GM19035 (cell line): ENCODE data around the gene ADIG.
"Not testable (repeated sequence)": the region's sequence is repeated elsewhere in the genome, so short reads cannot be mapped to it uniquely, and the experiment has no call there.

ENCODE experiments used
- ATAC-seq: cut with Tn5 transposase; IDR thresholded peaks from one replicate; pipeline ENCODE4 v1.9.1; 2021; ENCODE audit not compliant: unreplicated experiment

The ADIG gene

DNA sequence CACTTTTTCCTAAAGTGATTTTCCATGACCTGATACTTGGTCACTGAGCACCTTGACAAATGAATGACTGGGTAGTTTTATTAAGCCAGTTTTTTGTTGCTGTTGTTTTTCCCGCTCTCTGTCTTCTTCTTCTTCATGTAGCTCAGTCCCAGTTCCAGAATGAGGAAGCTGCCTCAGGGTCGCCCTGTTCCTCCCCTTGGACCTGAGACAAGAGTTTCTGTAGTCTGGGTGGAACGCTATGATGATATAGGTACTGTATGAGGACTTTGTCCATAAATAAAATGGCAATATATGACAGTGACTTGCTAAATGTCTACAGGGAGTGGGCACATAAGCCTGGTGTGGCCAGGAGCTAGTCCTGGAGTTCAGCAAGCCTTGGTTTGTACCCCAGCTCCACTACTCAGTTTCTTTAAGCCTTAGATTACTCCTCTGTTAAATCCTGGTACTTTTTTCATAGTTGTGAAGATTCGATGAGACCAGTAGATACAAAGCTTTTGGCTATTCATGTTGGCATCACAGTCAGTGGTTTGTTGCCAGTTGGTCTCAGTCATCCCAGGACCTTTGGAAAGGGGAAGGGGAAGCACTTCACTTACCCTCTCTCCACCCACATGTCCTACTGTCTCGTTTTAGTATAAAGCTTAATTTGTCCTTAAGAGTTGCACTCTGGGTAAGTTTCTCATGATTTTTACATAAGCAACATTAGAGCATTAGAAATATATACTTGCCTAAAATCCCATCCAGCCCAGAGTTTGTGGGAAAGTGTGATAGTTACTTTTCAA, 11.1 kb upstream of the ADIG start:
- ATAC-seq, result no peak

DNA sequence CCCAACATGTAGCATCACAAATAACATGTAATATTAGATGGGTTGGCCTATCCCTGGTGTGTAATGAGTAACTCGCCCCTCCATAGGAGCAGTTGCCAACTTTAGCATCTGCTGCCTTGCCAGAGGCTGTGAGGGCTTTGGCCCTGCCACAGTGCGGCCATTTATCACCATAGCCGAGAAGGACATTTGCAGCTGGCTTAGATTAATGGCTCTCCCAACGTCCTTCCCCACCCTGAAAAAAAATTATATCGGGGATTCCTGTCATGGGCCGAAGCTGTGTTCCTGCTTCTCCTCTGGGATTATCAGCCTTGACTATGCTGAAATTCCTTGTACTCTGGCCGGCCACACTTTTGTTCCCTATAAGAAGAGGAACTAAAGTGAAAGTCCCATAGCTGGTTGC, 7.6 kb upstream of the ADIG start:
- ATAC-seq, result no peak

DNA sequence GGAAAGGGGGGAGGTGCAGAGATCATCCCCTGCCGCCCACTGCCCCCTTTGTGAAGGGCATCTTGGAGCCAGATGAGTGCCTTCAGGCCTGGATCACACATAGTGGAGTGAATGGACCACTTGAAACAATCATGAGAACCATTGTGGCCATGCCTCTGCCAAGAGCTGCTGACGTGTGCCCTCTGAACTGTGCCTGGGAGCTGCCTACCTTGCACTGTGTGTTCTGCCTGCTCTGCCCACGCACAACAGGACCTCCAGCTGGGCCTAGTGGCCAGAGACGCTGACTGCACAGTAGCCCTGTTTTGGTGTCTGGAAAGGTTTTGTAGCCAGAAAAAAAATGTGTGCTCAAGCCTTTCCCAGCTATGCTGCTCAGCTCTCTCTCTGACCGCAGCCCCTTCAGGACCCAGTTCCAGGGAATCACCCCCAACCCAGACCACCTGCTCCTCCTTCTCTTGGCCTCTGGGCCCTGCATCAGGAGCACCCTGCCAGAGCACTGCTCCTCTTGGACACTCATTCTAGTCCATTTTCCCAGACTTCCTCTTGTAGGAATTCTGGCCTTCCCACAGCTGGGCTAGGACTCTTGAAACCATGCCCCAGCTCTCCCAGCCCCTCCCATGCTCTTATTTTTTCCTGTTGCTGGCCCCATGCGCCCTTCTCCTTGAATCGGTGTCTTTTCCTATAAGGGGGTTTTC, 1.6 kb upstream of the ADIG start:
- no peak for ATAC-seq

DNA sequence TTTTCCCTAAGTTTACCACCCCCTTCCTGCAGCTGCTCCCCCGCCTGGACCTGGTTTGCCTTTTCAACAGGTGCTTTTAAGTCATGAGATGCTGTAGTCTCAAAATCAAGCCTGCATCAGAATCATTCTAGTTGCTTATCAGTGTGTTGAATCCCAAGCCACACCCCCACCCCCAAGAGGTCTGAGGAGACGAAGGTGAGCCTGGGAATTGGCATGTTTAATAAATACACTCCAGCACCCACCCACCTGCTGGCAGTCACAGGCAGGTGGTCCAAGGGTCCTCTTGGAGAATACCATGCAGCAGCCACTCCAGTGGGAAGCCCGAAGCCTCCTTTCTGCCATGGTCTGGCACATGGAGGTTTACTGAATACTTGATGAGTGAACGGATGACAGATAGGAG, 1.1 kb upstream of the ADIG start:
- ATAC-seq, result no peak

DNA sequence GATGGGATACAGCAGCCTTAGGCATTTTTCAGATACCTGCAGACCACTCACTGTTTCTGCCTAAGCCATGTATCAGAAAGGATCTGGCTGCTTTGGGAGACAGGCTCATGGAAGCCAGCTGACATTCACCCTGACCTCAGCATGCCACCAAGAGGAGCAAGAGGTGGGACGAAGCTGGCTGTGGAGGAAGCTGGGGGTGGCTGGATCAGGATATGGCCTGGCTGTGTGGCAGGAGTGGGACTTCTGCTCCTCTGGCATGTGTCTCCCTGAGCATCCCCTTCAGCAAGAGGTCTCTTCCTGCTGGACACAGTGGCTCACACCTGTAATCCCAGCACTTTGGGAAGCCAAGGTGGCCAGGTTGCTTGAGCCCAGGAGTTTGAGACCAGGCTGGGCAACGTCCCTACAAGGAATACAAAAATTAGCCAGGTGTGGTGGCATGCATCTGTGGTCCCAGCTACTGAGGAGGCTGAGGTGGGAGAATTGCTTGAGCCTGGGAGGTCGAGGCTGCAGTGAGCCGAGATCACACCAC, 897 bp downstream of the ADIG start:
- ATAC-seq, result no peak

DNA sequence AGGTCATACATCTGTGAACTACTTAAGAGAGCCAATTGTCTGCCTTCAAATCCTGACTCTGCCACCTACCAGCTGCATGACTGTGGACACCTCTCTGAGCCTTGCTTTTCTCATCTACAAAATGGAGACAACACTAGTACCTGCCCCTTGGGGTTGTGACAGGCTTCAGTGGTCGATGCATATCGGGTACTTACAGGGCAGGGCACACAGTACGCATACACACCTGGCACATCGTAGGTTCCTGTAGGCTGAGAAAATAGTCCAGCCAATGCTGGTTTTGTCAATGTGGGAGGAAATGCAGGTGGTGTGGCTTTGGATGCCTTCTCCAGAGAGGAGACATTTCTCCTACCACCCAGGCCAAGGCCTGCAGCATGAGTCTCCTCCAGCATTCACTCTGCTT, 2.3 kb downstream of the ADIG start:
- no peak for ATAC-seq

DNA sequence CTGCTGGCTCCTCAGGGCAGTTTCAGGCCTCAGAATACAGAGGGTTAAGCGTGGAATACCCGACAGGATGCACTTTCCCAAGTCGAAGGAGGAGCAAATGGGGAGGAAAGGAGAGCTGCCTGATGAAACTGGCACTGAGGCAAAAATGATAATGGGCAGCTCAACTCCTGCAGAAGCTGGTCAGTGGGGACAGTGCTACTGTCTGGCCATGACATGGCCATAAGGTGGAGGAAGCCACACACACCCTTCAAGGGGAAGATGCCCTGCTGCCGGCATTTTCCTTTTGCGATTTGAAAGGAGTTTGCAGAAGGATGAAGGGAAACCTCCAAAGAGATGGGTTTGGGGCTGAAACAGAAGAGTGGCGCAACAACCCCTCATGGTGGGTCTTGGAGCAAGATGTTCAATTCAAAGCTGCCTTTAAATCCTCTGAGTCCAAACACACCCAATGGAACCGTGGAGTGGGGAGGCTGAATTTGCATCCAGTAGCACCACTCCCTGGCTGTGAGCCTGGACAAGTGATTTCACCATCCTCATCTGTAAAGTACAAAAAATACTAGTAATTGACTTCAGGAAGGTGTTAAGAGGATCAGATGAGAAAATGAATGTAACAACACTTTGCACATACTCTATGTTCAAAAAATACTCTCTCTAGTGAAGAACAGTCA, 3.2 kb downstream of the ADIG start:
- ATAC-seq, result no peak

DNA sequence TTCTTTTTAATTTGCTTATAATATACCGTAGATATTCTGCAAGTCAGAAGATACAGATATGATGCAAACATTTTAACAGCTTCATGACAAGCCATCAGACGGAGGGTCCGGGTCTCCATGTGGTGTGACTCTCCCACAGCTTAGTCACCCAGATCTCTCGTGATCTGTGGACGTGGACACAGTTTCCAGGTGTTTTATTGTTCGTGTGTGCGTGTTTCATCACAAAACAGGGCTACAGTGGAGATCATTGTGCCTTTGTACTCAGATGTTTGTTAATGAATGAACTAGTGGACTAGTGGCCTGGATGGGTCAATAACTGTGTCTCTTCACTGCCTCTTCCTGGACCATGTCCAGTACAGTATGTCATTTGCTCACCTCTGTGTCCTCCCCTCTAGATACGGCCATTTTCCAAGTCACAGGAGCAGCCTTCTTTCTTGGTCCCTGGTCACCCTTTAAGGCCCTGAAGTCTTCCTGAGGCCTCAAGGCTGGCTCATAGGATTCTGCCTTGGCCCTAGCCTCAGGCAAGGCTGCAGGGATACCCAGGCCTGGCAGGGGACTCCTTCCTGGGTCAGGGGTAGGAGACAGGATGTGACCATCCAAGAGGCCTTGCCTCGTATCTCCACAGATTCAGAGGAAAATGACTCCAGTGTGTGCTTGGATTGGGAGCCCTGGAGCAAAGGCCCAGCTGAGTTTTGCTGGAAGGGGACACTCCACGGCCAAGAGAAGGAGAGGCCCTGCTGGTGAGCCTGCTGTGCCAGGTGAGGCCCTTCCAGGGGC, 4.6 kb downstream of the ADIG start:
- ATAC-seq, result no peak

DNA sequence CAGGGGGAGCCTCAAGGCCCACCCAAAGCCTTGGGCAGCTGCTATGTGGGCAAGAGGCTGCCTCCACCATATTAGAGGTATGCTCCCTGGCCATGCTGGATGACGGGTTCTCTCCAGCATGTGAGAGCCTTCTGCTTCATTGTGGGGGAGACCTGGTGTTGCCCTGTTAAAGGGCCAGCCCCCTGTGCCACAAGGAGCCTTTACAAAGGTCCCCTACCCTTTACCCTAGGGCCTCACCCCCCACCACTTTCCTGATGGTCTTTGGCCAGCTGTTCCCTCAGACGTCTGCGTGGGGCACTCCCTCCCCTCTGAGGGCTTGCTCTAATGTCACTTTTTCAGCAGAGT, 5.2 kb downstream of the ADIG start:
- no peak for ATAC-seq

DNA sequence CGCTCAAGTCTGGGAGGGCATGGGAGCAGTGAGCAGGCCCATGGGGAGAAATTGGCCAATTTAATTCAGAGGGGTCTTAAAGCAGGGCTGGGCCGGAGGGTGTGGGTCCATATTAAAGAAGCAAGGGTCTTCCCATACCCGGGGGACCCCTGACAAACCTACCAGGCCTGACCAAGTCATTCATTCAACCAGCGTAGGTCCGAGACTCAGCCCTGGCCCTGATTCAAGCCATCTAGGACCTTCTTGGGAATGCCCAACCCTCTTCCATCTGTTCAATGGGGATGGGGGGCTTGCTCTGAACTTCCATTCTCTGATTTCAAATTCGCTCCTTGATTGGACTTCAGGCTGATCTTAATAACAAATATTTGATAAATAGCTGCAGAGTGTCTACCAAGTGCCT, 7.3 kb downstream of the ADIG start:
- ATAC-seq, result no peak

DNA sequence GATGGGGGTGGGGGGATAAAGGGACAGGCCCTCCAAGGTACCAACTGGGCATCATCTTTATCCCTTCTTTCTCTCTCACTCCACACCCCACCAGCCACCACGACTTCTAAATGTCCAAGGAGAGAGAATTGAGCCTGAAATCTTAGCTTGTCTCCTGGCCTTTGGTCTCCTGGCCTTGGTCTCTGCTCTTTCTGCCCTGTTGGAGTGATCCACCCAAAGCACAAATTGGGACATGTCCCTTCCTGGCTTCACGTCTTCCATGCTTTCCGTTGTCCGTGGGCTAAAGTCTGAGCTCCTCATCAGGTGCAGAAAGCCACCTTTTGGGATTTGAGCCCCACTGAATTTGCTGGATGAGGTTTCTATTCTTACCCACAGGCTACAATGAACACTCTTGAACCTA, 8.4 kb downstream of the ADIG start:
- no peak for ATAC-seq

DNA sequence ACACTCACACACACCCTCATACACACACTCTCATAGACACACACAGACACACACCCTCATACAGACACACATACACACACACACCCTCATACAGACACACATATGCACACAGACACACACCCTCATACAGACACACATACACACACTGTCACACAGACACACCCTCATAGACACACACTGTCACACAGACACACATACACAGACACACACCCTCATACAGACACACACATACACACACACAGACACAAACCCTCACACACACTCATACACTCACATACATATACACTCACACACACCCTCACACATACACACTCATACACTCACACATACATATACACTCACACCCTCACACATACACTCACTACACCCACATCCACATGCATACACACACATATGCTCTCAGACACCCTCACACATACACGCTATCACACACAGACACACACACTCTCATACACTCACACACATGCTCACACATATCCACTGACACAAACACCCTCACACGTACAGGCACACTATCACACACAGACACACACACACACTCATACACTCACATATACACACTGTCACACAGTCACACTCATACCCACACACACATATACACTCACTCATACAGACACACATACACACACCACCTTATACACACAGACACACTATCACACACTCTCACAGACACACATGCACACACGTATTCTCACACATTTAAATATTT, 9.1 kb downstream of the ADIG start:
- no peak for ATAC-seq

DNA sequence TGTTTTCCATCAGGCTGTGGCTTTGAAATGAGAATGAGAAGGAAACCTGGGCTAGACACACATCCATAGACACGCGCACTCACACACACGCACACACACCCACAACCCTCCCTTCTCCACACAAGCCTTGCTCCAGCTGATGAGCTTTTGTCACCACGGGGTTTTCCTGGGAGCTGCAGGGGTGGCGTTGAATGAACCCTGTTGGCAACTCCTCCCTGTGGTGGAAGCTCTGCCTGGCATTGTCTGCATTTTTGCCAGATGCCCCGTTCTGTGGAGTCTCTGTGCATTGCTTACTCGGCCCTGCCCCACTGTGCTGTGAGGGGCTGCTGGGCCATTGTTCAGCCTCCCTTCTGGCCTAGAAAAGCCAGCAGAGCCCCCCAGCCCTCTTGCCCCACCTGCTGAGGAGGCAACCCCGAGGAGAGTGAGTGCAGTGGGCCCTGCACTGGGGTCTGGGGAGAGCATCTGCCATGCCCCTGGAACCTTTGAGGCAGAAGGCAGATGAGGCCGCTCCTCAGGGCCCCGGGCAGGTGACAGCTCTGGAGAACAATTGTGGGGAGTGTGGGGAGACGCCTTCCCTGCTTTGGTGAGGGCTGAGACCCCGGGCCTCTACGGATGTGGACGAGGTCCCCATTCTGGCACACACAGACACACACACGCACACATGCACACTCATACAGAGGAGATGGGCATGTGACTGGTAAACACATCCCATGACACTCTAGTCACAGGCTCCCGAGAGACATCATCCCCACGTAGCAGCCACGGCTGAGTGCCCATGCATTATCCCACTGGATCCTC, 9.9 kb downstream of the ADIG start:
- ATAC-seq, result no peak

DNA sequence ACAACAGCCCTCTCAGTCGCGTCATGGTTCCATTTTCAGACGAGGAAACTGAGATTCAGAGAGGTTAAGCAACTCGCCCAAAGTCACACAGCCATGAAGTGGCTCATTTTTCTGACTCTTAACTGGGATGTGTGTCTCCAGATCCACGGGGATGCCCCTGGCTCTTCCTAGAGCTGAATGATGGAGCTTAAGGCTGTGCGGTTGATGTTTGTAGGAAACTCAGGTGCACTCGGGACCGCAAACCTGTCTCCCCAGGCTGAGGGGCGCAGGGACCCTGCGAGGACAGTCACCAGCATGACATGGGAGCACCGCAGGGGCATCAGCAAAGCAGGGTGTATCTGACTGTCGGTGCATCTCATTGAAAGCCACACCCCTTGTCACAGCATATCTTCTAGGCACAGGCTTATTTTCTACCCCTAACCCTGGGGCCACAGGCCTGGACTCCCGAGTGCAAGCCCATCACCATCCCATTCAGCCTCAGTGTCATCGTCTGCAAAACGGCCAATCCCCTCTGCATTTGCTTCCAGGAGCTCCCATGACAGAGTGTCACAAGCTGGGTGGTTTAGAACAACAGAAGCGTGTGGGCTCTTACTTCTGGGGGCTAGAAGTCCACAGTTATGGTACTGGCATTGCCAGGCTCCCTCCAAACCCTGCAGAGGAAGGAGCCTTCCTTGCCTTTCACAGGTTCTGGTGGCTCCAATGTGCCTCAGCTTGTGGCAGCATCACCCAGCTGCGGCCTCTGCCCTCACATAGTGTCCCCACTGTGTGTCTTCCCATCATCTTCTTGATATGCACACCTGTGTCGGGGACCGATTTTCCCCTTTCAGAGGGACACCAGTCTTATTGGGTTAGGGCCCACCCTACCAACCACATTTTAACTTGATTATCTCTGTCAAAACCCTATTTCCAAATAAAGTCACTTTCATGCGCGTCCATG, 10.7 kb downstream of the ADIG start:
- no peak for ATAC-seq

DNA sequence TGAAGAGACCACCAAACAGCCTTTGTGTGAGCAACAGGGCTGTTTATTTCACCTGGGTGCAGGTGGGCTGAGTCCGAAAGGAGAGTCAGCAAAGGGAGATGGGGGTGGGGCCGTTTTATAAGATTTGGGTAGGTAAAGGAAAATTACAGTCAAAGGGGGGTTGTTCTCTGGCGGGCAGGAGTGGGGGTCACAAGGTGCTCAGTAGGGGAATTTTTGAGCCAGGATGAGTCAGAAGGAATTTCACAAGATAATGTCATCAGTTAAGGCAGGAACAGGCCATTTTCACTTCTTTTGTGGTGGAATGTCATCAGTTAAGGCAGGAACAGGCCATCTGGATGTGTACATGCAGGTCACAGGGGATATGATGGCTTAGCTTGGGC, 11.4 kb downstream of the ADIG start:
- ATAC-seq, result not testable (repeated sequence)

DNA sequence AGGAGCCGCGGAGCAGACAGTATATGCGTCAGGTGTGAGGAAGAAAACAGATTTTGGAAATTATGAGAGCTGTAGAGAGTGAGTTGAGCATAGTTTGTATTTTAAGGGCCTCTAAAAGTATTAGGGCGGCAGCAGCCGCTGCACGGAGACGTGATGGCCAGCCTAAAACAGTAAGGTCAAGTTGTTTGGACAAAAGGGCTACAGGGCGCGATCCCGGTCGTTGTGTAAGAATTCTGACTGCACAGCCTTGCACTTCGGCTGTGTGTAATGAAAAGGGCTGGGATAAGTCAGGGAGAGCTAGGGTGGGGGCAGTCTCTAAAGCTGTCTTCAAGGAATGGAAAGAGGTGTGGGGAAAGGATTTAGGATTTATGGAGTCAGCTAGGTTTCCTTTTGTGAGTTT, 13.3 kb downstream of the ADIG start:
- ATAC-seq, result not testable (repeated sequence)

DNA sequence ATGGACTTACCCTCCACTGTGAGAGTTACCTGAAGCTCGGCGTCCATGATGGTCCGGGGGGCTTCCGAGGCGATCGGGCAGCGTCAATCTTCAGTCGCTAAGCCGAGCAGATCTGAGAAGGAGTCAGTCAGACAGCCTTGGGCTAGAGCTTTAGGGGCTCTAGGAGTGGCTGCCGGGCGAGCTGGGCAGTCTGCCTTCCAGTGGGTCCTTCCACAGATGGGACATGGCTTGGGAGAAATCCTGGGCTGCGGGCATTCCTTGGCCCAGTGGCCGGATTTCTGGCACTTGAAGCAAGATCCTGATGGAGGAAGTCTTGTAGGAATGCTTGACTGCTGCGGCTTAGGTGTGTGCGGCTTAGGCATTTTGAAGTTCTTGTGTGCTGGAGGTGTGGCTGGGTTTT, 14.9 kb downstream of the ADIG start:
- not testable (repeated sequence) for ATAC-seq

DNA sequence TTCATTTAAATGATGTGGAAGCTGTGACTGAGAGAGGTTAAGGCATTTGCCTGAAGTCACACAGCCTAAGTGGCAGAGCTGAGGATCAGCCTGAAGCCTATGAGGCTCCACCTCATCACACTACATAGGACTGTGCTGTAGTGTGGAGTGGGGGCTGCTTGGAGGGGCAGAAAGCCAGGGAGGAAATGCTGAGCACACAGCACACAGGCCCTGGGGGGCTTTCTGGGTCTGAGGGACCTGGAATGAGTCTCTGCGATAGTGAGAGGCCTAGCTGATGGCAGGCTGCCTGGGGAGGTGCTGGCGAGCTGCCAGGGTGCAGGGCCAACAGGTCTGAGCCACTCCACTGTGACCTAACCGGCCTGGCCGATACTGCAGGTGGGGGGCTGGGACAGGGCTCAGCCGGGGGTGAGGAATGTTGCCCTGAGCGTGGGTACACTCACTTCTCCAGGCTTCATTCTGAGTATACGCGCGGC, 18.4 kb downstream of the ADIG start:
- ATAC-seq, result no peak

DNA sequence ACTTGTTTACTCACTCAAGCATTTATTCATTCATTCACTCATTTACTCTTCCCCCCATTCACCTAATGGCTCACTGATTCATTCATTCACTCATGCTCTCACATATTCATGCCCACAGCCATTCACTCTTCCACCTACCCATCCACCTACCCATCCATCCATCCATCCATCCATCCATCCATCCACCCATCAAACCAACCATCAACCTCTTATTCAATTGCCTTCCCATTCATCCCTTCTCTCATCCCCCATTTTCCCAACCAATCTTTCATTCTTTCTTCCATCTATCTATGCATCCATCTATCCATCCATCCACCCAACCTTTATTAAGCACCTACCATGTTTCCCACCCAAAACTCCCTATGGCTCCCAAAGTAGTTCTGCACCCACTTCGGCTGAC, 19.1 kb downstream of the ADIG start:
- ATAC-seq, result no peak
